ENCODE data around the gene SDK2. TPM values are rescaled to one million over a fixed set of nuclear protein-coding genes. Genes with fewer than 3 reads are reported as not detected.
A peak's percentile ranks its signal among the peaks of the same experiment; 100 is the strongest.

Gene SDK2
- total and polyA plus RNA-seq, 2 experiments from 2014 or later = 0.74 to 5.1 TPM

DNA sequence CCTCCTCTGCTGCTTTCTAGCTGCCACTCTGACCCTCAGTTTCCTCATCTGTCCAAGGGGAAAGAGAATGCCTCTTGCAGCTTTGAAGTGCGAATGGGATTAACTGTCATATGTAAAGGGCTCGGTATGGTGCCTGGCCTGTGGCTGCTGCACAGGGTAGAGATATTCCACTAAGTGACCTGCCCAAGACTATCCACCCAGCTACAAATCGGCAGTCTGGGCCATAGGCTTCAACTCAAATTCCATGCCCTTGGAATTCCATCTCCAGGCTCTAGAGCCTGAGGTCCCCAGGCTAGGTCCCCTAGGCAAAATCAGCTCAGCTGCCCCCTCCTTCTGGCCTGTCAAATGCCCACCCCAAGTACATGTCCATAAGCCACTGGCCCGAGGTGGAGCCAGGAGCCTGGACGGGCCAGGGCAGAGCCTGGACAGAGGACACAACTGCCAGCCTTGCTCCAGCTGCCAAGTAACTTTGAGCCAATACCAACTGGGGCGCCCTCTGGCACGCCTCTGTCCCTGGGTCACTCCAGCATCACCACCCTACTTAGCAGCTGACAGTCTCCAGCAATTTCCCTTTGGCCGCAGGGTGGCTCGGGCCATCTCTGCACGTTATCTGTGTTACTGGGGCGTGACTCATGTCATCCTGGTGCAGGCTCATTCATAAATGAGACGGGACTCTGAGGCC is 57.2 kb downstream of the SDK2 start:
- H3K4me2 ChIP-seq = peak overlapping the region; percentile 48
- no peaks in the 10 kb centered on the region for H3K27me3 ChIP-seq (ENCODE audit: insufficient read depth)
- no peaks in the 10 kb centered on the region for H4K20me1 ChIP-seq (replicated peaks; ENCODE audit: insufficient read depth)
- Mint-ChIP-seq H3K4me1 (peaks cover 49% of the 10 kb centered on the region), H3K4me3 (no peak overlapping the region), H3K9me3 (no peaks in the 10 kb centered on the region), H3K27ac (no peak overlapping the region), H3K27me3 (ENCODE audit: insufficient read depth, low read depth, poor library complexity) (peaks cover 4% of the 10 kb centered on the region), H3K36me3 (ENCODE audit: low read depth) (no peaks in the 10 kb centered on the region)
- DNase-seq (ENCODE audit: low spot score) (no peak), ATAC-seq (peak; percentile 8; the same call in 2 of the 3 replicates)
- H3K4me1 ChIP-seq (ENCODE audit: insufficient read depth) = peaks cover 21% of the 10 kb centered on the region; the same call in 1 of the 2 replicates
- no peaks in the 10 kb centered on the region for H3K9me2 ChIP-seq (ENCODE audit: insufficient read depth)
- no peaks in the 10 kb centered on the region for H3K36me3 ChIP-seq (ENCODE audit: insufficient read depth)
- no peaks in the 10 kb centered on the region for H3F3A ChIP-seq (replicated peaks; ENCODE audit: low read depth)
- TF ChIP-seq ZNF331 (CRISPR knock-in tag; IDR thresholded peaks at IDR 0.05; ENCODE audit: low read depth) = no peak
- TF ChIP-seq, protein P1, sequence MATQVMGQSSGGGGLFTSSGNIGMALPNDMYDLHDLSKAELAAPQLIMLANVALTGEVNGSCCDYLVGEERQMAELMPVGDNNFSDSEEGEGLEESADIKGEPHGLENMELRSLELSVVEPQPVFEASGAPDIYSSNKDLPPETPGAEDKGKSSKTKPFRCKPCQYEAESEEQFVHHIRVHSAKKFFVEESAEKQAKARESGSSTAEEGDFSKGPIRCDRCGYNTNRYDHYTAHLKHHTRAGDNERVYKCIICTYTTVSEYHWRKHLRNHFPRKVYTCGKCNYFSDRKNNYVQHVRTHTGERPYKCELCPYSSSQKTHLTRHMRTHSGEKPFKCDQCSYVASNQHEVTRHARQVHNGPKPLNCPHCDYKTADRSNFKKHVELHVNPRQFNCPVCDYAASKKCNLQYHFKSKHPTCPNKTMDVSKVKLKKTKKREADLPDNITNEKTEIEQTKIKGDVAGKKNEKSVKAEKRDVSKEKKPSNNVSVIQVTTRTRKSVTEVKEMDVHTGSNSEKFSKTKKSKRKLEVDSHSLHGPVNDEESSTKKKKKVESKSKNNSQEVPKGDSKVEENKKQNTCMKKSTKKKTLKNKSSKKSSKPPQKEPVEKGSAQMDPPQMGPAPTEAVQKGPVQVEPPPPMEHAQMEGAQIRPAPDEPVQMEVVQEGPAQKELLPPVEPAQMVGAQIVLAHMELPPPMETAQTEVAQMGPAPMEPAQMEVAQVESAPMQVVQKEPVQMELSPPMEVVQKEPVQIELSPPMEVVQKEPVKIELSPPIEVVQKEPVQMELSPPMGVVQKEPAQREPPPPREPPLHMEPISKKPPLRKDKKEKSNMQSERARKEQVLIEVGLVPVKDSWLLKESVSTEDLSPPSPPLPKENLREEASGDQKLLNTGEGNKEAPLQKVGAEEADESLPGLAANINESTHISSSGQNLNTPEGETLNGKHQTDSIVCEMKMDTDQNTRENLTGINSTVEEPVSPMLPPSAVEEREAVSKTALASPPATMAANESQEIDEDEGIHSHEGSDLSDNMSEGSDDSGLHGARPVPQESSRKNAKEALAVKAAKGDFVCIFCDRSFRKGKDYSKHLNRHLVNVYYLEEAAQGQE (IDR thresholded peaks at IDR 0.05; ENCODE audit: unreplicated experiment) = no peak
- no peak for TF ChIP-seq NANOG (IDR thresholded peaks at IDR 0.05; ENCODE audit: borderline replicate concordance)
- H3K79me2 ChIP-seq (replicated peaks; ENCODE audit: insufficient read depth) = no peaks in the 10 kb centered on the region
- no peak overlapping the region for H3K27ac ChIP-seq (ENCODE audit: low read depth)
- no peak overlapping the region for H3K4me3 ChIP-seq
- H2AFZ ChIP-seq = no peak overlapping the region

DNA sequence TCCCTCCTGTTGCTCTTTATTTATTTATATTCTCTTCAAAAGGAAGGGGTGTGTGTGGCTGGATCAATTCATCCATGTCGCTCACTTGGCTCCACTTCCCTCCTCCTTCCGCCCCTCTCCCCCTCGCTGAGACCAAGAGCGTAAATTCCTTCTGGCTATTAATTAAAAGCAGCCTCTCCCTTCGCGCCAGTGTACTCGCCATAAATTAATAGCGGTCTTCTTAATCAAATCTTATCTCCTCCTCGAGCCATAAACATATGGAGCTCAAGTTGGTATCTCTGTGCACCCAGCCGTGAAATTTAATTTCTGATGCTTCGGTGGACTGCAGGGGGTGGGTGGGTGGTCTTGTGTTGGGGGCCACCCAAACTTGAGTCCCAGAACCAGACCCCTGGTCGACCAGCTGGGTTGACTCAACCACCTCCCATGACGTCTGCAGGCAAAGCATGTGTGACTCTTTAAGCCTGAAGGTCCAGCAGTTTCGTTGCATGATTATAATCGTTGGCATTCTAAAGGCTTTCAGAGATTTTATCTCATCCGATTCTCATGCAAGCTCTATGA is 57.9 kb downstream of the SDK2 start:
- Histone ChIP-seq H4K20me1 (replicated peaks; ENCODE audit: insufficient read depth) (no peaks in the 10 kb centered on the region), H2AFZ (no peak overlapping the region), H3F3A (replicated peaks; ENCODE audit: low read depth) (no peaks in the 10 kb centered on the region), H3K4me1 (ENCODE audit: insufficient read depth) (peaks cover 21% of the 10 kb centered on the region; the same call in 1 of the 2 replicates), H3K9me2 (ENCODE audit: insufficient read depth) (no peaks in the 10 kb centered on the region), H3K4me3 (no peak overlapping the region), H3K27me3 (ENCODE audit: insufficient read depth) (no peaks in the 10 kb centered on the region), H3K27ac (ENCODE audit: low read depth) (no peak overlapping the region), H3K36me3 (ENCODE audit: insufficient read depth) (no peaks in the 10 kb centered on the region), H3K4me2 (peak overlapping the region; percentile 48), H3K79me2 (replicated peaks; ENCODE audit: insufficient read depth) (no peaks in the 10 kb centered on the region)
- Mint-ChIP-seq H3K4me3 (no peak overlapping the region), H3K27ac (no peak overlapping the region), H3K9me3 (no peaks in the 10 kb centered on the region), H3K27me3 (ENCODE audit: insufficient read depth, low read depth, poor library complexity) (peaks cover 4% of the 10 kb centered on the region), H3K36me3 (ENCODE audit: low read depth) (no peaks in the 10 kb centered on the region), H3K4me1 (peaks cover 48% of the 10 kb centered on the region)
- DNase-seq (ENCODE audit: low spot score) (no peak), ATAC-seq (no peak)
- TF ChIP-seq, protein P2, sequence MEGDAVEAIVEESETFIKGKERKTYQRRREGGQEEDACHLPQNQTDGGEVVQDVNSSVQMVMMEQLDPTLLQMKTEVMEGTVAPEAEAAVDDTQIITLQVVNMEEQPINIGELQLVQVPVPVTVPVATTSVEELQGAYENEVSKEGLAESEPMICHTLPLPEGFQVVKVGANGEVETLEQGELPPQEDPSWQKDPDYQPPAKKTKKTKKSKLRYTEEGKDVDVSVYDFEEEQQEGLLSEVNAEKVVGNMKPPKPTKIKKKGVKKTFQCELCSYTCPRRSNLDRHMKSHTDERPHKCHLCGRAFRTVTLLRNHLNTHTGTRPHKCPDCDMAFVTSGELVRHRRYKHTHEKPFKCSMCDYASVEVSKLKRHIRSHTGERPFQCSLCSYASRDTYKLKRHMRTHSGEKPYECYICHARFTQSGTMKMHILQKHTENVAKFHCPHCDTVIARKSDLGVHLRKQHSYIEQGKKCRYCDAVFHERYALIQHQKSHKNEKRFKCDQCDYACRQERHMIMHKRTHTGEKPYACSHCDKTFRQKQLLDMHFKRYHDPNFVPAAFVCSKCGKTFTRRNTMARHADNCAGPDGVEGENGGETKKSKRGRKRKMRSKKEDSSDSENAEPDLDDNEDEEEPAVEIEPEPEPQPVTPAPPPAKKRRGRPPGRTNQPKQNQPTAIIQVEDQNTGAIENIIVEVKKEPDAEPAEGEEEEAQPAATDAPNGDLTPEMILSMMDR (conservative IDR thresholded peaks at IDR 0.05; ENCODE audit: low read depth in 2 of 2) = no peak
- no peak for TF ChIP-seq CREB1 (CRISPR knock-in tag; IDR thresholded peaks at IDR 0.05; ENCODE audit: low read depth)
- no peak for TF ChIP-seq ZNF114 (CRISPR knock-in tag; IDR thresholded peaks at IDR 0.05)
- no peak for TF ChIP-seq JUNB (IDR thresholded peaks at IDR 0.05; ENCODE audit: unreplicated experiment)
- no peak for TF ChIP-seq ZNF331 (CRISPR knock-in tag; IDR thresholded peaks at IDR 0.05; ENCODE audit: low read depth)
- no peak for TF ChIP-seq EZH2 (IDR thresholded peaks at IDR 0.05; ENCODE audit: low read depth, unreplicated experiment)
- TF ChIP-seq EZH2phosphoT487 (IDR thresholded peaks at IDR 0.05; ENCODE audit: unreplicated experiment) = no peak
- TF ChIP-seq STAT1 (IDR thresholded peaks at IDR 0.05; ENCODE audit: unreplicated experiment) = no peak
